HG02870 (cell line): Measurements from ENCODE around the gene RTRAF.

ENCODE experiments used
- ATAC-seq: cut with Tn5 transposase; IDR thresholded peaks from one replicate; pipeline ENCODE4 v1.9.1; 2021; ENCODE audit warnings: mild to moderate bottlenecking, moderate library complexity; ENCODE audit not compliant: unreplicated experiment

Gene RTRAF

GRCh38 chr14:51993285-51993920 is 4.1 kb downstream of the RTRAF start:
- ATAC-seq: no peak

DNA sequence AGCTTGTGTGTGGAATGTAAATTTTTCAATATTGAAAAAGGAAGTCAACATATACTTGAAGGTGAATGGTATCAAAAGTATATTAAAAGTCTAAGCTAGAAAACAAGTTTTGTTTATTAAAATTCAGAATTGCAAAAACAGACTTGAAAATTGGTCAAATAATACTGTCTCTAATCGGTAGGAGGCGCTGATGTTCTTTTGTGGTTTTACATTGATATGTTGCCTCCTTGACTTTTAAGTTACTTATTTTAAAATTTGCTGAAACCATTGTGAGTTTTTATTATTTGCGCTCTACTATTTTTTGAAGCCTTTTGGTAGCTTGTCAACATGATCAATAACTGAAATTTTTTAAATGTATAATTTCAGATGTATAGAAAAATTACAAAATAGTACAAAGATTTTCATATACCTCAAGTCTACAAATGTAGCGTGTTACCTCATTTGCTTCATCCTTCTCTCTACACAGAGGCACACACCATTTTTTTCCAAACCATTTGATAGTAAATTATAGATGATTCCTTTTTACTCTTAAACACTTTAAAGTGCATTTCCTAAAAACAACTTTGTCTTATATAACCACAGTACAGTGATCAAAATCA is 6.9 kb downstream of the RTRAF start:
- ATAC-seq: no peak

DNA sequence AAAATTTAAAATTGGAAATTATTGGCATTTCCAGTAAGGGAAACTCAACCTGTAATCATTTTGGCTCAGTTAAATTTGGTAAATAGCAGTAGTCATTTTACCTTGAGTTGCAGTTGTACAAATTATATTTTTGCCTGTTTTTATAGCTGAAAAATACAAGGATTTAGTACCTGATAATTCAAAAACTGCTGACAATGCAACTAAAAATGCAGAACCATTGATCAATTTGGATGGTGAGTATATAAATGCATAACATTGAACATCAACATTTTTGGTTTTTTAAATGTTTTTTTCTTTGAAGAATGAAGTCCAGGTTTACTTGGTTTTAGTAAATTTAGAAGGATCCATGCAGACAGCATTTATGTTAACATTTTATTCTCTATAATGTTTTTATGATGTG is 9.0 kb downstream of the RTRAF start:
- no peak for ATAC-seq

GRCh38 chr14:51999084-51999483 is 9.7 kb downstream of the RTRAF start:
- no peak for ATAC-seq

GRCh38 chr14:52000019-52000582 is 10.8 kb downstream of the RTRAF start:
- no peak for ATAC-seq

DNA sequence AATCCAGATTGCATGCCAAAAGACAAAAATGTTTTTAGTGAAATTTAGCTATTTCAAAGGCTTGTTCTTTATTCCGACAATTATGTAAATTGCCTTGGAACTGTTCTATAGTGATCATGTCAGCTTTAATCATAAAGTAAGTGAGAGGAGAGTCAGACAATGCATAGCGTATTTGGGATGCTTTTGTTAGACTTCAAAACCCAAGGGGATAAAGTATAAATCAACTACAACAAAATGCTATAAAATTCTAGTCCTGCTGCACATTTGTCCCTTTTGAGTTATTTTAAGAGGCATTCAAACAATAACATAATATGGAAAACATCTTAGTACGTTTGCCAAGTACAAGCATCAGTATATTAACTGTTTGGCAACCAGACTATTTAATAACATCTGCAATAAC is 11.3 kb downstream of the RTRAF start:
- ATAC-seq: no peak

GRCh38 chr14:52002542-52002941 is 13.2 kb downstream of the RTRAF start:
- ATAC-seq: no peak

- no peak for ATAC-seq
Measured at GRCh38 chr14:52003324-52003723, 14.0 kb downstream of the RTRAF start.

- no peak for ATAC-seq
Measured at GRCh38 chr14:52005625-52006024, 16.3 kb downstream of the RTRAF start.

DNA sequence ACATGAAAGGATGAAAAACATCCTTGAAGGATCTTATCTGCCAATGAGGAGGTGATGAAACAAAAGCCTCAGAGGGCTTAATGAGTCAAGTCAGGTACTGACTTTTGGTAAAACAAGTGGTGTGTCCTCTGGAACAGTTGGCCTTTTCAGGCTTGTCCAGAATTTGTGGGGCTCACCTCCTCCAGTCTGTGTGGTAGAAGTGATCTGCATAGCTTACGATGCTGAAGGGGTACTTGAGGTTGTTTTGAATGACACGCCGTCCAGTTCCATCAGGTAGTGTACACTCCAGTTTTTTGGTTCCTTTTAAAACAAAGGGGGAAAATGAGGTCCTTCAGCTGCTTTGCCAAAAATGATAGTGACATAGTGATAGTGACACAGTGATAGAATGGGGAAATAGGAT is 17.0 kb downstream of the RTRAF start:
- no peak for ATAC-seq

- no peak for ATAC-seq
Measured at GRCh38 chr14:52007211-52007610, 17.9 kb downstream of the RTRAF start.

- ATAC-seq: no peak
Measured at GRCh38 chr14:52007637-52008036, 18.3 kb downstream of the RTRAF start.

DNA sequence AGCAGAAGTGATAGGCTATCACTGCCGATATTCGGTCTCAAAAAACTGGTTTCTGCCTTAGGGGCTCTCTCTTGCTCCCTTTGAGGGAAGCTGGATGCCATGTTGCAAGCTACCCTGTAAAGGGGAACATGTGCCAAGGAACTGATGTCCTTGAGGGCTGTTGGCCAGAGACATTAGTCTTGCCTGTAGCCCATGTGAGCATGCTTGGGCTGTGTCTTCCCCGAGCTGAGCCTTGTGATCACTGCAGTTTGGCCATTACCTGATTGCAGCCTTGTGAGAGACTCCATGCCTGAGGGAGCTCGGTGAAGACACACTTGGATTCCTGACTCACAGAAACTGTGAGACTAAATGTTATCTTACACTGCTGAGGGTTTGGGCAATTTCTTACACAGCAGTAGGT is 18.8 kb downstream of the RTRAF start:
- no peak for ATAC-seq

GRCh38 chr14:52010173-52010693 is 20.9 kb downstream of the RTRAF start:
- no peak for ATAC-seq

DNA sequence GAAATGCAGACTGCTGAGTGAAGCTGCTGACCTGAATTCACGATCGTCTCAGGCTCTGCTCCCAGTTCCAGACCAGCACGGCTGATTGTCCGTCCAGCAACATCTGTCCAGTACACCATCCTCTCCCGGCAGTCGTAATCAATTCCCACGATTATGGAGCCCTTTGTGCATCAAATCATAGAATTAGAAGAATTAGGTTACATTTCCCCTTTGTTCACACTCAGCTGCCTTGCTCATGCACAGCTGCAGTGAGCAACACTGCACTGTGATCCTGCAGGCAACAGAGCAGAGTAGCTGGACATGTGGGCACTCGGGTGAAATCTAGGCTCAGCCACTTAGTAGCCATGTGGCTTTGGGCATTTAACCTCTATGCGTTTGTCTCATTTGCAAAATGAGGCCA is 22.2 kb downstream of the RTRAF start:
- ATAC-seq: no peak

GRCh38 chr14:52012635-52013034 is 23.3 kb downstream of the RTRAF start:
- ATAC-seq: no peak

DNA sequence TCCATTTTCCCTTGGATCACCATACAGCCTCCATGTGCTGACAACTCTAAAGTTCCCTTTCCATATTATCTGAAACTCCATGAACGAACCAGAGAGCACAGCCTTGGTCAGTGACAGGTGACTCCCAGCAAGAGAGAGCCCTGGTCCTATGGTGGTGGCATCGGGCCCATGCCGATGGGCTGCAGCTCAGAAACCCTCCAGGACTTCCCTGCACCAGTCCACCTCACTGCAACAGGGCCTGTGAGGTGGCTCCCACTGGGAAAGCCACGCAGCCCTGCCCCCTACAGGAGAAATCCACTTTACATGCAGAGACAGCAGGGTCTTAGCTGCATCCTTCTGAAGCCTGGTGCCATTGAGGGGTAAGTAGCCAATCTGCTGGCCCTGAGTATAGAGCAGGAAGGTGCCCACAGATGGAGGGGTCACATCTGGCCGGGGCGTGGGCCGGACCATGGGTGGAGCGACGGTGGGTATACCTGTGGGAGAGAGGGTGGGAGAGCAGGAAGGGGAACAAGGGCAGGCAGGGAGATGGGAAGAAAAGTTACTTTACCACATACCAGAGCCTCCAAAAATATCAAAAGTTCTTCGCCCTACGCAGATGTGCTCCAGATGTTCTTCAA is 24.7 kb downstream of the RTRAF start:
- no peak for ATAC-seq

DNA sequence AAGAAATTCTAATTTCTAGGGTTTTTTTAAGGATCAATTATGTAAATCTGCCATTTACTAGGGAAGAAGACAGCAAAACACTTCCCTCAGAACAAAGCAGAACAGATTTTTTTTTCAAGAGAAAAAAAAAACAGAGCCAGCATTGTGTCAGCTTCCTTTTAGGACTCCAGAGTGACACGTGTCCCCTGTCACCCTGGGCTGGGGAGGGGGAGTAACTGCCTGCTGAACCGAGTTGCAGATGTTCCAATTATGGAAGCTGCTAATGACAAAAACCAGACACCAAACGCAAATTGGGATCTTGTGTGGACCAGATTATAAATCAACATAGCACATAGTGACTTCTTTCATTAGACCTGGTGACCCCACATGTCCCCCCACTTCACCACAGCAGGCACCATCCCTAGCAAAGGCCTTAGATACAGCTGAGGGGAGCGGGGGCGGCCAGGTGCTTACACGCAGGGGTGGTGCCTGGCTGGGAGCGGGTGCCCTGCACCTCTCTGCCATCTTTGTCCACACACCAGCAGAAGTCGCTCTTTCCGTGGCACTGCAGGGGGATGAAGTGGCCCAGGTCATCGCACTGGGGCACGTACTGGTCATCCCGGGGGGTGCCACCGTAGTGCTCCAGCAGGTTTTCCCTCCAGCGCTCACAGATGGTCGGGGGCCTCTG is 25.4 kb downstream of the RTRAF start:
- ATAC-seq: no peak

- ATAC-seq: no peak
Measured at GRCh38 chr14:52015411-52016030, 26.2 kb downstream of the RTRAF start.

DNA sequence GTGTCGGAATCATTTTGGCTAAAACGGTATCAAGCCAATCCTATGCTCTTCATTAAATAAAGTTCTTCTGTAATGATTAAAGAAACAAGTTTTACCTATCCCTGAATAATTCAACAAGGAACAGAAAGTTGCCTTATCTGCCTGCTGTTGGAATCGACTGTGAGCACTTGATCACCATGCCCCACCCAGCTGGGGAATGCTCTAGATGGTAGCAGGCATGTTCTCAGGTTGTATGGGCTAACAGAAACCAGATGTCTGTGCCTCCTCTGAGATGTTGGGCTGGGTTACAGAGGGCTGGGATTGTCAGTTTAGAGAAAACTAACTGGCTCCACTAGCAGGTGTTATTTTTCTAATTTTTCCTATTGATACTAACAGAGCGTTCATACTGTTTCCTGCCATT is 28.9 kb downstream of the RTRAF start:
- no peak for ATAC-seq

- ATAC-seq: no peak
Measured at GRCh38 chr14:52018970-52019369, 29.6 kb downstream of the RTRAF start.
